HT1080 (cell line): ENCODE measurements around the gene CHD6. TPM values are rescaled to one million over a fixed set of nuclear protein-coding genes. Genes with fewer than 3 reads are reported as not detected.
A peak's percentile ranks its signal among the peaks of the same experiment; 100 is the strongest.

Experiments
- DNase-seq: peaks from one replicate; pipeline ENCODE4 v3.0.0-alpha.2; 2015; ENCODE audit warnings: low read depth
- total RNA-seq: library from RNA; depleted of rRNA; stranded (reverse); fragments of >200 nt; shearing (Covaris generic); gene quantifications from 2 replicates; pipeline ENCODE4 v1.2.3, GENCODE V29; 2014

CHD6 gene
- total RNA-seq, 1 experiment from 2014 or later = 8.6 TPM

DNA sequence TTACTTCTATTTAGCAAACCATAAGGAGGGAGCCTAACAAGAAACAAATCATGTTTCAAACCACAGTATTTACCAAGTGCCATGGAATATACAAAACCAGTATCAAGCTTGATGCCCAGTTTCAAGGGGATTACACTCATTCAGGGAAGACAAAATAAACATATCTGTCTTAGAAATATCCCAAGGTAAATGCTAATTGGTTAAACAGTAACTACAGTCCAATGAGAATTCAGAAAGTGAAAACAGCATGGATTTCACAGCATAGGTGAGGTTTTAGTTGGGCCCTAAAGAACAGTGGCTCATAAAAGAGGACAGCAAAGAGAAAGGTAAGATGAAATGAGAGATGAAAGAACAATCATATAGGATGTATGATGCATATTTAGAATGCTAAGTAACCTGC is 110.3 kb downstream of the CHD6 start:
- DNase-seq = no peak

GRCh38 chr20:41507436-41507835 is 110.7 kb downstream of the CHD6 start:
- DNase-seq = no peak

DNA sequence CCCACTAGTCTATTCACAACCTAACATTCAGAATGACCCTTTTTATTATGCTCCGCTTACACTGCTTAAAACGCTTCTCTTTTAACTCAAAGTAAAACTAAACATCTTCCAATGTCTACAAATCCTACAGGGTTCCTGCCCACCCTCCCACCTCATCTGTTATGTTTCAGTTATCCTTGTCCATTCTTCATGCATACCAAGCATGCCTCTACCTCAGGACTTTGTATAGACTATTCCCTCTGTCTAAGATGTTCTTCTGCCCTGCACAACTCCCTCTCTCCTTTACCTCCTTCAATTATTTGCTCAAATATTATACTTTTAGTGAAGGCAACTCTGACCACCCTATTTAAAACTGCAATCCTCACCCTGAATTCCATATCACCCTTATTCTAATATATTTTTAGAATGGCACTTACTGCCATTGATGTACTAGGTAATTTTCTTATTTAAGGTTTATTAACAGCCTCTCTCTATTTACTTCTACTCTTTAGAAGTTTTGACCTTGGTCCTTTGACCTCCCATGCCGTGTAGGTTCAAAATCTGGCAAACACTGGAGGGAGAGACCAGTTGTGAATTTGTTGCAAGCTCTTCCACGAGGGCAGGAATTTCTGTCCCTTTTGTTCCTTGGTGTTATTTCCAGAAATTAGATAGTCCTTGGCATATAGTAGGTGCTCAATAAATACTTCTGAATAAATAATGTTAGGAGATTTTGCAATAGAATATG is 111.8 kb downstream of the CHD6 start:
- no peak for DNase-seq

DNA sequence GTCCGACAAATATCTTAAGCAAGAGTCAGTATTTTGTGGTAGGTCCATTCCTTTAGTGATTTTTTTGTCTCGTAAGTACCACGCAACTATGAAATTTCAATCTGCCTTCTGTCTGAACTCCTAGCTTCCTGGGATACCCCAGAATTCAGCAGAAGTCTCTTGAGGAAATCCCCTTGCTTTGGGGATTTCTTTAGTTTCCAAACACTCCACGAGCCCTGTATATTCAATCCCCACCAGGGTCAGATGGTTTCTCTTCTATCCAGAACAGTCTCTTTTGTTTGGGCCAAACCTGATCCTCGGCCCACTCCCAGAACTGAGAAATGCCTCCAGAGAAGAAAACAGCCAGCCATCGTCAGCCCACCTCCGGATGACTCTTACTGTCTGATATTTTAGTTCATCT is 113.0 kb downstream of the CHD6 start:
- no peak for DNase-seq

DNA sequence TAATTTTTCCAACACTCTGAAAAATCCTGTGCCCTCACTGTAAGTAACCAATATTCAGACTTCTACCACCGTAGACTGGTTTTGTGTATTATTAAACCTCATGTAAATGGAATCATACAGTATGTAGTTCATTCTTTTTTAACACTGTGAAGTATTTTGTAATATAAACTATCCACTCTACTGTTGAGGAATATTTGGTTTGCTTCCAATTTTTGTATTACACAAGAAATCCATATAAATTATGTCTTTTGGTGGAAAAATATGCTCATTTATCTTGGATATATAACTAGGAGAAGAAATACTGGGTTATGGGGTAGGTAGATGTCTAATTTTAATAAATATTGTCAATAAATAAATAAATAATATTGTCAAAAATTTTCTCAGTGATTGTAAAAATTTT is 116.8 kb downstream of the CHD6 start:
- DNase-seq = no peak

DNA sequence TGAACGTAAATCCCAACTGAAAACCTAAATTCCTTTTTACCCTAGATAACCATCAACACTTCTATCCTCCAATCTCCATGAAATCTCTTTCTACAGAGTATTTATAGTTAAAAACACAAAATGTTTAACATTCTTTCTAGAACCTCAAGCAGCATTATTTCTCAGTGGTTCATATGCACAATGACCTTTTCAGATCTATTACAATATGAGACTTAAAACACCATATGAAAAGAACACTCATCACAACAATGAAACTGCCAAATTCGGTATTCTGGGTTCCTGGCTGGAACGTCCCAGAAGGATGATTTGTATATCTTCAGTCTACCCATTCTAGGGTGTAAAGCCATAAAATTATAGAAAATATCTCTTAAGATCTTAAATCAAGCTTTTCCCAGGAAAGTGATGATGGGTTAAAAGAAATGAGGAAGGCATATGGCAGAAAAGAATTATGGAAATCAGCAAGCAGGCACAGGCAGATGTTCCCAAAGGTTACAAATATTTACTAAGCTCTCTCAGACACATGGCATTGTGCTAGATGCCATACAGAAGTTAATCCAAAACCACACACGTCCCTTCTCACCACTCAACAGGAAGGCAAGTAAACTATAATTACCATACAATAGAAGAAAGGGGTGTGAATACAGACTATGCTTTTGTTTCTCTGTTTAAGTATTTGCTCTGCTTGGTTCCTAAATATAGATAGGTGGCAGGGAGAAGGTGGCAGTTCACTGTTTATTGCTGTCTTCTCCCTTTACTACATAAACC is 118.0 kb downstream of the CHD6 start:
- no peak for DNase-seq

DNA sequence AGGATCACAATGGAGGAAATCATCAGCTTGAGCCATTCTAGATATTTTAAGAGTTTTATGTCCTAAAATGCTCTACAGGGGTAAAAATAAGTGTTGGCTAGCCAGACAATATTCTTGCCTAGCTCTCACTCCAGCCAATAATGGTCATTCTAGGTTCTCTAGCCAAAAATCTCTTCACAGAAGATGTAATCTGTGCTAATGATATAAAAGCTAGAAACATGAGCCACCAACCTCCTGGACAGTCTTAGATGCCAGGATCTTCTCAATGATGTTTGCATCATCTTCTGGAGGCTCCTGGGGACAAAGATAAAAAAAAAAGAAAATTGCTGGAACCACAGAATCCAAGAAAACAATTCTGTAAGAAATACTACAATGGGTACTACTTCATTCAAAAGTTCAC is 119.1 kb downstream of the CHD6 start:
- no peak for DNase-seq

GRCh38 chr20:41497186-41497895 is 120.8 kb downstream of the CHD6 start:
- DNase-seq = no peak

GRCh38 chr20:41494451-41494850 is 123.7 kb downstream of the CHD6 start:
- no peak for DNase-seq

DNA sequence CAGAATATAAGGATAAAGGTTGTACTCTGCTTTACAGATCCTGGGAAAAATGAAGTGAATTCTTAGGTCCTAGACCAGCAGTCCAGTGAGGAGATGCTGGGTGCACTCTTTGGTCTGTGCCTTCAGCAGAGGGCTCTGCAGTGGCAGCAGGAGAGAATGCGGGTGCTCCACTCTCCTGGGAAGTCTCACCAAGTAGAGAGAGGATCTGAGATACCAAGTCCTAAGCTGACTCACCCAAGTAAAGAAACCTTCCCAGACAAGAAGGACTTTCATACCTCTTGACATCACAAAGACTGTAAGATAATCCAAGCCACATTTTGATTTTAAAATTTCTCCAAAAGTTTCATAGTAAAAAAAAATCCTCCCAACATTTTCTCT is 134.6 kb downstream of the CHD6 start:
- peak; percentile 4 for DNase-seq

DNA sequence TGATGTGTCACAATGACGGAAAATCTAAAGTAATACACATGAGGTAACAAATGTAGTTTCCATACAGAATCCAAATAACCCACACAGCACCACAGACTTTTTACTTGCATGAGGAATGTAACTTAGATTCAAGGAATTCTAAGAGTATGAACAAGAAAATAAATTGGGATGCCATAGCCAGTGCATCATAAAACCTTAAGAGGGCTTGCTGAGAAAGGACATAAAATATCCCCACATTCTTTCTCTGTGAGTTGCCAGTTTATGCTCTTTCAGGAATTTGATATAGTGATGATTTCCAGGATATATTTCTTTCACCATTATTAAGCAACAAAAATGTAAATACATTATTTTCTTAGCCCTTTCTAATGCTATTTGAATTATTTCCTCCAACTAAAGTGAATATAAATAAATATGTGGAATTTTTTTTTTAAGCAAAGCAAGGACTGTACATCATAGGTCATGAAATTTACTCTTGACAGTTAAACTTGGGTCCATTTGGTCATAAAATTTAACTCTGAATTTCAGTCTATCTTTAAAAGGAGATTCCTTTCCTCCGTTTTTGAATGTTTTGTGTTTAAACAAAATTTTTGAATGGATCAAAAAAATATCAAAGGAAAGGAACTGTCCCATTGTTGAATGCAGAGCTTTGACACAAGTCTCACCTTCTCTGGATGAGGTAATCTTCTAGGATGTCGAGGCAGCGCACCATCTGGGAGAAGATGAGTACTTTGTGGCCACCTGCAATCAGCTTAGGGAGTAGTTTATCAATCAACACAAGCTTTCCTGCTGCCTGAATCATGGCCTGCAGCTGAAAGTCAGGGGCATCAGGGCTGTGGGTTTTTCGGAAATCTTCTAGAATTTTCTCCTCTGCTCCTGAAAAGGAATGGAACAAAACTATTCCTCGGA is 135.3 kb downstream of the CHD6 start:
- peak; percentile 57 for DNase-seq

DNA sequence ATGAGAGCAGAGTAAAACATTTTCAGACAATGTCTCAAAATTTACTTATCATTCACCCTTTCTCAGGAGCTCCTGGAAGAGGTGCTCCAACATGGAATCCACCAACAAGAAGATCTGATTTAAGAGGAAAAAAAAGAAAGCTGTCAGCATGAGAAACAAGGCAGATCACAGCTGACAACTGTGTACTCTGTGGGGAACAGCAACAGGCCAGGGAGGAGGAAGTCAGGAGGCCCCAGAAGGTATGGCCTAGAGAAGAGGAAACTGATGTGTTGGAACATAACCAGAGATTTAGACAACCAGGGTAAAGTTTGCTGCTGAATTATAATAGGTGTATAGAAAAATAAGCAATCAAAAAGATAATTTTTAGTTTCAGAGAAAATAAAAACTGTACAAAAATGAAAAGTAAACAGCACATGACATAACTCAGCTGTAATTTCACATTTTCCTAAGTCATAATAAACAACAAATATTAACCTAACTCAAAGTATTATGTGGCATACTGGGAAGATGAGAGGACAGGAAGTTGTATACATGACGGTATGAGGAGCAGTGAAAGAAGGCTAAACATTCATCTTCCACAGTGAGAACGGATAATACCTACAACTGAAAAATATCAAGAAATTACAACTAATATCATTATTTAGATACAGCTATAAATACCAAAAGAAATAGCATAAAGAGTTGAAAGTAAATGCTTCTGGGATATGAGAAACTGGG is 138.0 kb downstream of the CHD6 start:
- no peak for DNase-seq

GRCh38 chr20:41479113-41479512 is 139.1 kb downstream of the CHD6 start:
- no peak for DNase-seq

DNA sequence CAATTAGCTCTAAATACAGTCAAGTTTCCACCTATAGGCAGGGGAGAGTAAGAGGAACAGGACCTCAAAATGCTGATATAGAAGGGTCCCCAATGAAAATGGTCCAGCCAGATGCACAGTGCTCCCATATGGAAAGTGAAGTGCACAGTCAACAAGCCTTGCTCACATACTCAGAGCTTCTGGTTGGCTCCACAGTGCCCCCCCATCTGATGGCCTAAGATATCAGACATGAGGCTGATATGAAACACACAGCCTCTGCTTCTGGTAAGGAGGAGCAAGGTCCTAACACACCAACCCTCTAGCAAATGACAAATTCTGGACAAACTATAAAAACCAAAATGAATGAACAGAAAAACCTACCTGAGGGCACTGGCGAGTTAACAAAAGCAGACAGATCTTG is 140.2 kb downstream of the CHD6 start:
- DNase-seq = no peak

DNA sequence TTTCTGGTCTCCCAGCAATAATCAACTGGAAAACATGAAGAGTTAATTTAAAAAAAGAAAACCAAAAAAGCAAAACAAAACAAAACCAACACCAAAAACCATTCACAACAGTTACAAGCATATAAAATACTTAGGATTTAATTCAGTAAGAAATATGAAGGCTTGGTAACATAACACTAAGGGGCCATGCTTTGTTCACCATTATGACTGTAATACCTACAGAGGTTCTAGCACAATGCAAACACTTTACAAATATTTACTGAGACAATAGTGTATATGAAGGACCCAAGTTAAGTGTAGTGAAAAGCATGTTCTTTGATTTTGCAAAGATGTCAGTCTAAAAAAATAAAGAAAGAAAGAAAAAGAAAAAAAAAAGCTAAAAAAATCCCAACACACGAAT is 141.7 kb downstream of the CHD6 start:
- no peak for DNase-seq

- DNase-seq = peak; percentile 48
Observed at GRCh38 chr20:41476013-41476441, 142.2 kb downstream of the CHD6 start.

DNA sequence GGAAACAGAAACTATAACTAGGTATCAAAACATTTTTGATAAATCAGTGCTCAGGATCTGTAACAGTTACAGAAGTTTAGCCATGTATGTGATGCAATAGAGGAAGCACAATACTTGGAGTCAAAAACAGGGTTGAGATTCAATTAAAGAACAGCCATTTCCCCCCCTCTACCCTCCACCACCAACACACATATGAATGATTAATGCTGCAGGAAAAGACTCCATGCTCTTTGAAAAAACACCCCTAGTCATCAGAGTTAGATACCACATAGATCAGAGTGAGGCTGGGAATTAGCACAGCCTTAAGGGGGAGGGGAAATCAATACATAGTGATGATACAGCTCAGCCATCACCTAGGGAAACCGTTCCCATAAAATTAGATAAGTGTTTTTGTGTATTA is 142.7 kb downstream of the CHD6 start:
- DNase-seq = no peak

GRCh38 chr20:41470362-41471095 is 147.6 kb downstream of the CHD6 start:
- no peak for DNase-seq

GRCh38 chr20:41469868-41470267 is 148.3 kb downstream of the CHD6 start:
- no peak for DNase-seq
